Tracheal epithelial cell (primary cell): ENCODE data around the gene SCLT1. TPM values are rescaled to one million over a fixed set of nuclear protein-coding genes. Genes with fewer than 3 reads are reported as not detected.

ENCODE experiments used
- total RNA-seq: library from RNA; depleted of rRNA; stranded (reverse); fragments of >200 nt; gene quantifications from 2 replicates; pipeline ENCODE4 v1.2.1, GENCODE V29; 2014

The SCLT1 gene
- 6.0 and 6.8 TPM in 2 replicates for total RNA-seq

DNA sequence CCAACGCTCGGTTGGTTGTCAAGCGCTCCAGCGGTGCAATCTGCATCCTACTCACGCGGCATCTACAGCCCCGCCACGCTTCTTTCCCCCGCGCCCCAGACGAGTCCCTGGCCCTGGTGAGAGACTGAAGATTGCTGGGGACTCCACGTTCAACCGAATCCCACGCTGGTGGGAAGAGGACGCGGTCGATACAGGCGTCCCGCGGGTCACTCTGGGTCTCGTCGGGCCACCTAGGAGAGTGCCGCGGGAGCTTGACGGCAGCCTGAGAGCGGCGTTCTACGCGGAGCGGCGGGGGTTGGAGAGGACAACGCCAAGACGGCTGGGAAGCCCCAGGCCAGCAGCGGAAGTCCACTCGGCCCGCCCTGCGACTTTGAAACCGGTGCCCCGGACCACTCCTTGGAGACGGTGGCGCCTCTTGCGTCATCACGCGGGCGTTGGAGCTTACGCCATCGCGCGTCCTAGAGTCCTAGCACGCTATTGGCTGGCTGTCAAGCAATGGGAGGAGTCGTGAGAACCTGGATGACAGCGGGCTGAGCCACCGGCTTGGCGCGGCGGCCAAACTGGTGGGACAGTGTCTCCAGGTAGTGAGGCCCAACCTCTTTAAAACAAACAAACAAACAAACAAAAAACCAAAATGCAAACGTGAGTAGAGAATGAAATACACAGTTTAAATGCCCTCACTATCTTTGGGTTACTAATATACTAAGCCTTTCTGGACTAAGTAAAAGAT lies at the start of gene SCLT1:
TSS of gene SCLT1 (minus strand) at position 349 of the 730 bp plus-strand sequence. CDS start 436 bp downstream, outside the sequence.

DNA sequence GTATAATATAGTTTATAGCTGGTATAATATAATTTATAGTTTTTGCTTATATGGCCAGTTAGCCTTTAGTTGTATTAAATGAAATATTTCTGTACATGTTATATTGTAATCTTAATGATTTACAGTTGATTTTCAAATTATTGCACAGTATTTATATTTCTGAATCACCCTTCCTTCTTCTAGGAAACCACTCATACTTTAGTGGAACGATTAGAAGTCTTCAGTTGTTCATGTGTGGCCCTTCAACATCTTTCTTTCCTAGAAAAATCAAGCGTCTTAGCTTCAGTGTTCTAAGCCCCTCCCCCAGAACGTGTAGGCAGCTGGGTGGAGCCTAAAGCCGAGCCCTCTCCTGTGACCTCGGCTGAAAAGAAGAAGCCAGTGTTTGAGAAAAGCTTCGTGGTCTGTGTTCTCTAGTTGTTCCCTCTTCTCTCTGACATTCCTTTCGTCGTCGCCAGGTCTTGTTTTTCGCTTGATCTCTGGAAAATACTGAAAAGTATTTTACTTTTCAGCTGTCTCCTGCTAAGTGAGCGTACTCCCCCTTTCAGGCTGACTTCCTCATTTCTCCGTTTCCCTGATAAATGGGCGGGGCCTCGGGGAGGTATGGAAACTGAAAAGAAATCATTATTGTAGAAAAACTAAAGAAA lies 2.6 kb upstream of the SCLT1 start, which contains the start of gene C4orf33:
TSS of gene C4orf33 (plus strand) at position 342 of the 644 bp plus-strand sequence. CDS start 6,459 bp downstream, outside the sequence.

Other genes starting within 250 kb of the SCLT1 start
- 8.7 and 10.7 TPM in 2 replicates for gene C4orf33, start 2.6 kb upstream of the SCLT1 start, total RNA-seq